Ovary (tissue), 9 donors: ENCODE measurements around the gene CYP2E1. TPM values are rescaled to one million over a fixed set of nuclear protein-coding genes. Genes with fewer than 3 reads are reported as not detected.
"Not testable (repeated sequence)": the region's sequence is repeated elsewhere in the genome, so short reads cannot be mapped to it uniquely, and the experiment has no call there.

Experiments used
- DNase-seq, 5 donors: peaks; one replicate each; pipeline ENCODE4 v3.0.0-alpha.2; 2019 to 2020
- H3K27ac ChIP-seq, 2 donors: fragments of 200-600 bp; one replicate each; pipeline versions ENCODE4 v1.5.1 to v1.8.0; 2019 to 2022
- H3K27me3 ChIP-seq: fragments of 200-600 bp; one replicate; pipeline ENCODE4 v1.8.0; 2022
- H3K36me3 ChIP-seq: fragments of 200-600 bp; sonication (generic); one replicate; pipeline ENCODE4 v1.5.1; 2019
- H3K4me1 ChIP-seq: one replicate; pipeline ENCODE4 v1.8.1; 2013; ENCODE audit warnings: mild to moderate bottlenecking, moderate library complexity; ENCODE audit not compliant: insufficient read depth
- H3K4me3 ChIP-seq: fragments of 200-600 bp; sonication (generic); one replicate; pipeline ENCODE4 v1.5.1; 2017
- H3K9me3 ChIP-seq, 2 donors: fragments of 200-600 bp in 1 of 2; sonication (generic) in 1 of 2; one replicate each; pipeline versions ENCODE4 v1.5.1 to v1.8.1; 2013 to 2019; ENCODE audit warnings: mild to moderate bottlenecking in 1 of 2, moderate library complexity in 1 of 2
- EP300 ChIP-seq: sonication (generic); formaldehyde crosslinking; IDR thresholded peaks from one replicate; pipeline ENCODE4 v1.6.1; 2017; ENCODE audit warnings: antibody characterized with exemption
- POLR2A ChIP-seq: fragments of 450-650 bp; IDR thresholded peaks from one replicate; pipeline ENCODE4 v1.6.1; 2017; ENCODE audit warnings: antibody characterized with exemption, mild to moderate bottlenecking, moderate library complexity
- WGBS, 3 donors: extraction: QIAGEN DNeasy Blood & Tissue Kit in 1 of 3; methylation state at CpG; one replicate each; pipeline versions ENCODE4 v1.1.5 to v1.1.7; 2013 to 2017; 5-methylcytosine and 5-hydroxymethylcytosine counted together
- intact Hi-C, 4 donors: fragments of 100-400 bp; cut with DNase I; formaldehyde crosslinking; loops; one replicate each; pipeline versions ENCODE4 v1.11.0 to v1.15.1; 2022 to 2023
- polyA plus RNA-seq, 2 donors: library from polyadenylated mRNA; stranded (reverse); fragments of 200-250 nt in 1 of 2; fragments of 350-450 nt in 1 of 2; fragmentation: Illumina TruSeq in 1 of 2; extraction: RNeasy Lipid Tissue Mini Kit (QIAGEN cat#74804) in 1 of 2; gene quantifications; one replicate each; pipeline ENCODE4 v1.2.3, GENCODE V29; 2013 to 2014
- total RNA-seq, 7 donors: library from RNA; depleted of rRNA in 2 of 7; stranded (reverse); fragments of >200 nt in 2 of 7; fragmentation: NEBNext Ultra II Directional in 3 of 7; extraction: Animal tissue kit (Norgen Biotek cat#: 25700) in 3 of 7; gene quantifications; one replicate each; pipeline versions ENCODE4 v1.1.0 to v1.2.4, GENCODE V29; 2016 to 2023
- TF ChIP-seq, protein P1 (sequence below), 3 donors: fragments of 450-650 bp in 2 of 3; fragments of 200-600 bp in 1 of 3; IDR thresholded peaks; one replicate each; pipeline versions ENCODE4 v1.5.1 to v1.8.0; 2016 to 2022; ENCODE audit warnings: antibody characterized with exemption in 3 of 3, mild to moderate bottlenecking in 1 of 3
- donor health status: DM: no; HTN: no; CAD: no; lungs with moderate emphysema.
- donor health status: DM: no; HTN: no; CAD: no.
- donor health status: Bipolar disorder and iron deficiency.
- donor health status: DM: yes; HTN: yes; CAD: no.
- donor health status: DM: no; HTN: no; CAD: no.
- donor health status: DM: yes; HTN: yes; CAD: no.

CYP2E1 gene
- total and polyA plus RNA-seq, 9 donors, result 0.83 to 4.6 (median 3.6) TPM

DNA sequence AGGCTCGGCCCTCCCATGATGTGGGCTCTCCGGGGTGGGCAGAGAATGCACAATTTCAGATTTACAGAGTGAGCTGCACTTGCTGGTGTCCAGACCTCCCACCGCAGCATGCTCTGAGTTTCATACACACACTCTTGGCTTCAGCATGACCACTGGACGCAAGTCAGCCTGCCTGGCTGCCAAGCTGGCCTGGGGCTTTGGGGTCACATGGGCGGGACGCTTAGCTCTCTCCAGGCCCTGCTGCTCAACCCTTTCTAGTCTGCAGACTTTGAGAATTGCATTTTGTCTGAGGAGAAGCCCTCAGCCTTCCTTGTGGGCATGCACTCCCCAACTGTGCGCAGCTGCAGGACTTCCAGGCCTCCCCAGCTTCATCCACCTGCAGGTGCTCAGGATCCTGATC is 5.7 kb downstream of the CYP2E1 start:
- no peak overlapping the region for H3K4me3 ChIP-seq
- H3K36me3 ChIP-seq, result no peaks in the 10 kb centered on the region
- H3K27me3 ChIP-seq, result no peaks in the 10 kb centered on the region
- WGBS, 3 donors, result 66 to 79% (median 71%) methylated on average over 7 of the region's 7 CpGs
- no peak for DNase-seq
- peaks cover 1% of the 10 kb centered on the region for H3K4me1 ChIP-seq
- TF ChIP-seq EP300 (no peak), POLR2A (no peak)
- TF ChIP-seq, protein P1, sequence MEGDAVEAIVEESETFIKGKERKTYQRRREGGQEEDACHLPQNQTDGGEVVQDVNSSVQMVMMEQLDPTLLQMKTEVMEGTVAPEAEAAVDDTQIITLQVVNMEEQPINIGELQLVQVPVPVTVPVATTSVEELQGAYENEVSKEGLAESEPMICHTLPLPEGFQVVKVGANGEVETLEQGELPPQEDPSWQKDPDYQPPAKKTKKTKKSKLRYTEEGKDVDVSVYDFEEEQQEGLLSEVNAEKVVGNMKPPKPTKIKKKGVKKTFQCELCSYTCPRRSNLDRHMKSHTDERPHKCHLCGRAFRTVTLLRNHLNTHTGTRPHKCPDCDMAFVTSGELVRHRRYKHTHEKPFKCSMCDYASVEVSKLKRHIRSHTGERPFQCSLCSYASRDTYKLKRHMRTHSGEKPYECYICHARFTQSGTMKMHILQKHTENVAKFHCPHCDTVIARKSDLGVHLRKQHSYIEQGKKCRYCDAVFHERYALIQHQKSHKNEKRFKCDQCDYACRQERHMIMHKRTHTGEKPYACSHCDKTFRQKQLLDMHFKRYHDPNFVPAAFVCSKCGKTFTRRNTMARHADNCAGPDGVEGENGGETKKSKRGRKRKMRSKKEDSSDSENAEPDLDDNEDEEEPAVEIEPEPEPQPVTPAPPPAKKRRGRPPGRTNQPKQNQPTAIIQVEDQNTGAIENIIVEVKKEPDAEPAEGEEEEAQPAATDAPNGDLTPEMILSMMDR (IDR thresholded peaks at IDR 0.05), result no peak
- no peaks in the 10 kb centered on the region for H3K9me3 ChIP-seq
- intact Hi-C loops, result no loop called here
- H3K27ac ChIP-seq, result no peak overlapping the region

DNA sequence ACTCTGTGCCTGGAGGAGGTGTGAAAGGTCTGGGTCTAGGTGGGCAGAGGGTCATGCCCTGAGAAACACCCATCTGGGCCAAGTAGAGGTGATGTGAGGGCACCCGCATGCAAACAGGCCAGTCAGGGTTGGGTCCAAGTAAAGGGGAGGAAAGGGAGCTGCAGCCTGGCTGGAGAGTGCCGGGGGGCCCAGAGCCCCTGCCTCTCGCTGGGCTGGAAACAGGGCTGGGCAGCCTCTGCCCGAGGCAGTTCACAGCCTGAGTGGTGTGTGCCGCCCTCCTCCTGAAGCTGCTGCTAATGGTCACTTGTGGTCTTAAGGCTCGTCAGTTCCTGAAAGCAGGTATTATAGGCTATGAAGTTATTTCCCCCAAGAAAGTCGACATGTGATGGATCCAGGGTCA is 7.3 kb downstream of the CYP2E1 start:
- TF ChIP-seq EP300, result no peak

DNA sequence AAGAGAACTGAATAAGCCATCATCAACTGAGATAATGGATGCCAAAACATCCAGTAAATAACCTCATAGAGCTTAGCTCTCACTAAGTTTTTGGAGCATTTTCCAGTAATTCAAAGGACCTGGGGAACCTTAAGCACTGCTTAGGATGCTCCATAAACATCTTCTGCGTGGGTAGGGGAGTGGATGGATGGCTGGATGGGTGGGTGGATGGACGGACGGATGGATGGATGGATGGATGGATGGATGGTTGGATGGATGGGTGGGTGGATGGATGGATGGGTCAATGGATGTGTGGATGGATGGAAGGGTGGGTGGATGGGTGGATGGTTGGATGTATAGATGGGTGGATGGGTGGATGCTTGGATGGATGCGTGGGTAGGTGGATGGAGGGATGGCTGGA is 9.0 kb downstream of the CYP2E1 start:
- Histone ChIP-seq H3K4me3 (no peak overlapping the region), H3K27me3 (no peaks in the 10 kb centered on the region), H3K9me3 (no peaks in the 10 kb centered on the region), H3K4me1 (no peaks in the 10 kb centered on the region), H3K27ac (no peak overlapping the region), H3K36me3 (no peaks in the 10 kb centered on the region)
- intact Hi-C loops, result no loop called here
- DNase-seq, result no peak
- 58 to 71% (median 66%) methylated on average over 4 of the region's 4 CpGs for WGBS, 3 donors
- TF ChIP-seq, protein P1 (IDR thresholded peaks at IDR 0.05), result no peak
- TF ChIP-seq POLR2A, result no peak
- no peak for TF ChIP-seq EP300

More for the DNA sequence above, 7.3 kb downstream of the CYP2E1 start:
- WGBS, 3 donors, result 78 to 92% (median 81%) methylated on average over 7 of the region's 7 CpGs
- DNase-seq, result no peak
- Histone ChIP-seq H3K27me3 (no peaks in the 10 kb centered on the region), H3K4me3 (no peak overlapping the region), H3K27ac (no peak overlapping the region), H3K9me3 (no peaks in the 10 kb centered on the region), H3K36me3 (no peaks in the 10 kb centered on the region), H3K4me1 (no peaks in the 10 kb centered on the region)
- intact Hi-C loops, result no loop called here

DNA sequence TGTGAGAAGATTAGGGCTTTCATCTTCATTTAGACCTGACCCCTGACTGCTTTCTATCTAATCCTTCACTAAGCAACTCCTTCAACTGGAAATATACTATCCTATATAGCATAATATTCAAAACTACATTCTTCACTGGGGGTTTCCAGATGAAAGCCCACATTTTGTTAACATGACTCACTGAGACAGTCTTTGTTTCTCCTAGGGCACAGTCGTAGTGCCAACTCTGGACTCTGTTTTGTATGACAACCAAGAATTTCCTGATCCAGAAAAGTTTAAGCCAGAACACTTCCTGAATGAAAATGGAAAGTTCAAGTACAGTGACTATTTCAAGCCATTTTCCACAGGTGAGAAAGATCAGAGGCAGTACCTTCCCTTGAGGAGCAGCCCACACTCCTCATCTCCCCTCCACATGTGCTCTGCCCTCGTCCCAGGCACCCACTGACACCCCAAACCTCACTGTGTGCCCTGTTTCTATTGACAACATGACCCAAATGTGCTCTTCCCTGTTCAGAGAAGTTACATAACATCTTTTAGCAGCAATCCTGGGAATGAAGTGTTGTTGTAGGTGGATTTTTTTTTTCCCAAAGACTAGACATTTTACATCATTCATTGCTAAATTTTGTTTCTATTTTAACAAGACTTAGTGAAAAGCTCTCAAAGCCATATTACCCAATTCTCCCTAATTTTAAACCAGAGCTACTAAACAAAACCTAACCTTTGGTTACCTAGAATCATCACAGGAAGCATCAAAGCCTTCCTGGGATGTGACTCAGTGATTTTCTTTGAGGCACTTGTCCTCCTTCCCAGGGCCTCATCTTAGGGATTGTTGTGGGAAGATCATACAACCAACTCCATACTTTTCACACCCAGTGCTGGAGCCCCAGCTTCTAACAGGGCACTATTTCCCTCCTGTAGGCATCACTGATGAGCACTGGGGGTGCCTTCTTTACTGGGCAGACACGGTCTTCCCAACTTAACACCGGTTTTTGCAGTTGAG is 10.7 kb downstream of the CYP2E1 start:
- TF ChIP-seq, protein P1 (IDR thresholded peaks at IDR 0.05), result no peak
- no peak for TF ChIP-seq EP300
- no peak for TF ChIP-seq POLR2A
- no peaks in the 10 kb centered on the region for H3K4me1 ChIP-seq
- no peaks in the 10 kb centered on the region for H3K36me3 ChIP-seq
- H3K27ac ChIP-seq, result no peak overlapping the region
- no peak overlapping the region for H3K4me3 ChIP-seq
- intact Hi-C loops, result no loop called here
- H3K9me3 ChIP-seq, result no peaks in the 10 kb centered on the region
- no peaks in the 10 kb centered on the region for H3K27me3 ChIP-seq
- 75 to 84% (median 81%) methylated on average over 4 of the region's 4 CpGs for WGBS, 3 donors
- no peak for DNase-seq

DNA sequence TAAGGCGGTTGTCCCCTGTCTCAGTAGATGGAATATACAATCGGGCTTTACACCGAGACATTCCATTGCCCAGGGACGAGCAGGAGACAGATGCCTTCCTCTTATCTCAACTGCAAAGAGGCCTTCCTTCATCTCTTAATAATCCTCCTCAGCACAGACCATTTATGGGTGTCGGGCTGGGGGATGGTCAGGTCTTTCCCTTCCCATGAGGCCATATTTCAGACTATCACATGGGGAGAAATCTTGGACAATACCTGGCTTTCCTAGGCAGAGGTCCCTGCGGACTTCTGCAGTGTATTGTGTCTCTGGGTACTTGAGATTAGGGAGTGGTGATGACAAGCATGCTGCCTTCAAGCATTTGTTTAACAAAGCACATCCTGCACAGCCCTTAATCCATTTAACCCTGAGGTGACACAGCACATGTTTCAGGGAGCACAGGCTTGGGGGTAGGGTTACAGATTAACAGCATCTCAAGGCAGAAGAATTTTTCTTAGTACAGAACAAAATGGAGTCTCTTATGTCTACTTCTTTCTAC is 14.3 kb downstream of the CYP2E1 start:
- WGBS, 3 donors, result 57 to 60% (median 60%) methylated on average over 6 of the region's 6 CpGs
- intact Hi-C loops, result not testable (repeated sequence)

More for the DNA sequence above, 14.3 kb downstream of the CYP2E1 start:
- H3K36me3 ChIP-seq, H3K9me3 ChIP-seq, H3K4me3 ChIP-seq, H3K4me1 ChIP-seq, DNase-seq, H3K27me3 ChIP-seq, H3K27ac ChIP-seq: not testable (repeated sequence)
